Testis (tissue), 3 donors: Measurements from ENCODE around the gene PDS5B. TPM values are rescaled to one million over a fixed set of nuclear protein-coding genes. Genes with fewer than 3 reads are reported as not detected.

ENCODE experiments used
- DNase-seq: peaks from one replicate; pipeline ENCODE4 v3.0.0-alpha.2; 2019
- H3K27ac ChIP-seq, 2 donors: fragments of 200-600 bp; sonication (generic); one replicate each; pipeline ENCODE4 v1.5.1; 2019
- H3K27me3 ChIP-seq: fragments of 200-600 bp; sonication (generic); one replicate; pipeline ENCODE4 v1.5.1; 2019
- H3K36me3 ChIP-seq: fragments of 200-600 bp; sonication (generic); one replicate; pipeline ENCODE4 v1.5.1; 2017; ENCODE audit warnings: low read depth; ENCODE audit errors: missing control alignments
- H3K4me1 ChIP-seq: fragments of 200-600 bp; sonication (generic); one replicate; pipeline ENCODE4 v1.5.1; 2019
- H3K4me3 ChIP-seq, 2 donors: fragments of 200-600 bp; sonication (generic); one replicate each; pipeline ENCODE4 v1.5.1; 2017 to 2019
- H3K9me3 ChIP-seq: fragments of 200-600 bp; sonication (generic); one replicate; pipeline ENCODE4 v1.5.1; 2017
- CTCF ChIP-seq, 3 experiments: fragments of 450-650 bp in 2 of 3; fragments of 200-600 bp in 1 of 3; sonication (generic) in 1 of 3; IDR thresholded peaks; one replicate each; pipeline ENCODE4 v1.5.1; 2016 to 2019; ENCODE audit warnings: antibody characterized with exemption in 3 of 3, mild to moderate bottlenecking in 2 of 3, moderate library complexity in 1 of 3
- POLR2A ChIP-seq: fragments of 450-650 bp; IDR thresholded peaks from one replicate; pipeline ENCODE4 v1.6.1; 2017; ENCODE audit warnings: antibody characterized with exemption, mild to moderate bottlenecking, moderate library complexity
- WGBS, 2 donors: methylation state at CpG; one replicate each; pipeline ENCODE4 v1.1.5; 2018; 5-methylcytosine and 5-hydroxymethylcytosine counted together
- intact Hi-C: fragments of 100-400 bp; cut with DNase I; formaldehyde crosslinking; loops from one replicate; pipeline ENCODE4 v1.15.1; 2023; ENCODE audit warnings: low total_unique reads
- polyA plus RNA-seq: library from polyadenylated mRNA; stranded (reverse); fragments of 350-450 nt; fragmentation: Illumina TruSeq; extraction: RNeasy Lipid Tissue Mini Kit (QIAGEN cat#74804); gene quantifications from one replicate; pipeline ENCODE4 v1.2.3, GENCODE V29; 2014; ENCODE audit warnings: low read depth, low replicate concordance; ENCODE audit not compliant: insufficient read depth
- total RNA-seq, 2 donors: library from RNA; depleted of rRNA; stranded (reverse); fragments of >200 nt; gene quantifications; one replicate each; pipeline ENCODE4 v1.2.3, GENCODE V29; 2016

PDS5B gene
- total and polyA plus RNA-seq, 3 donors from 2014 or later: 19.0 to 52.4 (median 46.3) TPM

GRCh38 chr13:32796754-32797153 lies 210.5 kb downstream of the PDS5B start:
- Histone ChIP-seq H3K36me3 (no peaks in the 10 kb centered on the region), H3K27ac (no peak overlapping the region), H3K27me3 (no peaks in the 10 kb centered on the region), H3K4me3 (no peak overlapping the region), H3K9me3 (no peaks in the 10 kb centered on the region), H3K4me1 (no peaks in the 10 kb centered on the region)
- WGBS, 2 donors: 85 to 100% methylated on average over 1 of the region's 1 CpG
- intact Hi-C loops: no loop called here
- DNase-seq: no peak
- TF ChIP-seq POLR2A (no peak), CTCF (IDR thresholded peaks at IDR 0.05) (no peak)

GRCh38 chr13:32802159-32802558 lies 215.9 kb downstream of the PDS5B start:
- H3K36me3 ChIP-seq: no peaks in the 10 kb centered on the region
- 49 to 56% methylated on average over 3 of the region's 3 CpGs for WGBS, 2 donors
- no peak overlapping the region for H3K27ac ChIP-seq
- no peak for TF ChIP-seq CTCF (IDR thresholded peaks at IDR 0.05)
- no peak for TF ChIP-seq POLR2A
- intact Hi-C loops: no loop called here
- H3K4me3 ChIP-seq: no peak overlapping the region
- no peak for DNase-seq
- no peaks in the 10 kb centered on the region for H3K27me3 ChIP-seq
- no peaks in the 10 kb centered on the region for H3K9me3 ChIP-seq
- H3K4me1 ChIP-seq: no peaks in the 10 kb centered on the region

DNA sequence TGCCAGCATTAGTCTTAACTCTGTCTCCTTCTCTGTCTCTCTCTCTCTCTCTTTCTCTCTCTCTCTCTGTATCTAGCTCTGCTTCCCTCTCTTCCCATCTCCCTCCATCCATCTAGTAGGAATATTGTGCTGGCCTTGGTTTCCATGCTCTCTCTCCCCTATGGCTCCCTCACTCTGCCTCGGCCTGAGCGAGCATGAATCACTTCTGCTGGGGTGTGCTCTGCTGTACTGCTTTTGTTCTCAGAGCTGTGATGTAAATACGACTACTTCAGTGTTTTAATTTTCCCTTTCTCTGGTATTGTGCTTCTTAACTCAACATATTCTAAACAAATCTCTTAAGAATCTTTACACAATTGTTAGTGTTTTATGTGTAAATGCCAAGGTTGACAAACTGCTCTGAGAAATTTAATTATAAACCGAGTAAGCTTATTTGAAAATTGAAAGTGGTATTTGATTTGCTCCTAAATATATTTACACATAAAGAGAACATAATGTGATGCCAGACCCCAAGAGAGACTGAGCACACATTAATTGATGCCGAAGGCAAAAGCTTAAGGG lies 218.5 kb downstream of the PDS5B start:
- no peaks in the 10 kb centered on the region for H3K27me3 ChIP-seq
- no peak overlapping the region for H3K27ac ChIP-seq
- H3K9me3 ChIP-seq: no peaks in the 10 kb centered on the region
- no peaks in the 10 kb centered on the region for H3K36me3 ChIP-seq
- H3K4me3 ChIP-seq: no peak overlapping the region
- DNase-seq: no peak
- H3K4me1 ChIP-seq: no peaks in the 10 kb centered on the region
- no peak for TF ChIP-seq POLR2A
- no peak for TF ChIP-seq CTCF (IDR thresholded peaks at IDR 0.05)
- 64 to 67% methylated on average over 5 of the region's 5 CpGs for WGBS, 2 donors
- intact Hi-C loops: no loop called here

- no peak overlapping the region for H3K4me3 ChIP-seq
- H3K36me3 ChIP-seq: no peaks in the 10 kb centered on the region
- no peaks in the 10 kb centered on the region for H3K4me1 ChIP-seq
- no peak for TF ChIP-seq CTCF (IDR thresholded peaks at IDR 0.05)
- no peak for TF ChIP-seq POLR2A
- H3K9me3 ChIP-seq: no peaks in the 10 kb centered on the region
- H3K27me3 ChIP-seq: no peaks in the 10 kb centered on the region
- no peak for DNase-seq
- no peak overlapping the region for H3K27ac ChIP-seq
- intact Hi-C loops: no loop called here
- 47 to 67% methylated on average over 7 of the region's 7 CpGs for WGBS, 2 donors
These were observed 225.1 kb downstream of the PDS5B start for GRCh38 chr13:32811297-32811800.

DNA sequence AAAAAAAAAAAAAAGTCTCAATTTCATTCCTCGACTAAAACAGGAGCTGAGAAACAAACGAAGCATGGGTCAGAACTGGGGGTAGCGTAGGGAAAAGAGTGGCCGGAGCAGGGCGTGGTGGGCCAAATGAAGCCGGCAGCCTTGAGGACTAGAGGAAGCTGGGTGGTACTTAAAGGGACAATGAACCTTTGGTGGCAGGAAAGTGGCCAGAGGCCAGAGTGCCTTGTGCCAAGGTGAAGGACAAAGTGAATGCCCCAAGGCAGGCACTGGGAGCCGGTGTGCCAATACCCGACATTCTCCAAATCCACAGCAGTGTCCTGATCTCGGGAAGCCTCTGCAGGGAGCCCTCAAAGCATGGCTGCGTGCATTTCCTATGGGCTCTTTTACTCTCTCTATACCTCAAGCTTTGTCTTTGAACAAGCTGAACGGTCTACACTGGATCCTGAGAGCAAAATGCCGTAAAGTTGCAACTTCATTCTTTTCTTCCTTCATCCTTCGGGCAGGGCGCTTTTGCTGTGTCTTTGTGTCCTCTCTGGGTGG lies 235.0 kb downstream of the PDS5B start:
- intact Hi-C loops: no loop called here
- Histone ChIP-seq H3K27me3 (no peaks in the 10 kb centered on the region), H3K27ac (no peak overlapping the region), H3K4me1 (no peaks in the 10 kb centered on the region), H3K36me3 (no peaks in the 10 kb centered on the region), H3K9me3 (no peaks in the 10 kb centered on the region), H3K4me3 (no peak overlapping the region)
- WGBS, 2 donors: 83 to 85% methylated on average over 14 of the region's 14 CpGs
- TF ChIP-seq CTCF (IDR thresholded peaks at IDR 0.05) (no peak), POLR2A (no peak)
- DNase-seq: no peak
